Activated naive CD4-positive, alpha-beta T cell treated with anti-CD3 and anti-CD28 coated beads, Interleukin-2, amount 50 U/mL, for 24 hours (primary cell): ENCODE data around the gene ZAR1.

Experiments
- H3K27ac Mint-ChIP-seq: one replicate; pipeline ENCODE4 v1.8.0; 2021; ENCODE audit warnings: mild to moderate bottlenecking, mixed read lengths
- H3K27me3 Mint-ChIP-seq: one replicate; pipeline ENCODE4 v1.8.0; 2021; ENCODE audit warnings: mixed read lengths
- H3K36me3 Mint-ChIP-seq: one replicate; pipeline ENCODE4 v1.8.0; 2021; ENCODE audit warnings: mixed read lengths
- H3K4me1 Mint-ChIP-seq: one replicate; pipeline ENCODE4 v1.8.0; 2021; ENCODE audit warnings: mixed read lengths
- H3K4me3 Mint-ChIP-seq: one replicate; pipeline ENCODE4 v1.8.0; 2021; ENCODE audit warnings: mild to moderate bottlenecking, mixed read lengths
- H3K9me3 Mint-ChIP-seq: one replicate; pipeline ENCODE4 v1.8.0; 2021; ENCODE audit warnings: mixed read lengths

The ZAR1 gene

GRCh38 chr4:48478273-48478672 is 11.8 kb upstream of the ZAR1 start:
- H3K27ac Mint-ChIP-seq, result no peak overlapping the region

GRCh38 chr4:48481581-48481980 is 8.5 kb upstream of the ZAR1 start:
- Mint-ChIP-seq H3K27me3 (peaks cover 41% of the 10 kb centered on the region), H3K9me3 (no peaks in the 10 kb centered on the region), H3K4me3 (no peak overlapping the region), H3K36me3 (no peaks in the 10 kb centered on the region), H3K27ac (no peak overlapping the region), H3K4me1 (peaks cover 17% of the 10 kb centered on the region)

More at GRCh38 chr4:48478273-48478672, 11.8 kb upstream of the ZAR1 start:
- Mint-ChIP-seq H3K4me1 (peaks cover 5% of the 10 kb centered on the region), H3K9me3 (no peaks in the 10 kb centered on the region), H3K4me3 (no peak overlapping the region), H3K27me3 (peaks cover 23% of the 10 kb centered on the region), H3K36me3 (no peaks in the 10 kb centered on the region)

GRCh38 chr4:48483006-48483776 is 6.9 kb upstream of the ZAR1 start, which contains the start of gene SLC10A4:
SLC10A4 (plus strand) TSS chr4:48483343; CDS start chr4:48483562, 219 bp downstream.
- H3K36me3 Mint-ChIP-seq, result no peaks in the 10 kb centered on the region
- H3K4me3 Mint-ChIP-seq, result peak within 1 kb of the TSS; percentile 81
- H3K4me1 Mint-ChIP-seq, result peaks cover 17% of the 10 kb centered on the region
- H3K27ac Mint-ChIP-seq, result no peak within 1 kb of the TSS
- no peaks in the 10 kb centered on the region for H3K9me3 Mint-ChIP-seq
- H3K27me3 Mint-ChIP-seq, result peaks cover 50% of the 10 kb centered on the region

- Mint-ChIP-seq H3K27me3 (peaks cover 56% of the 10 kb centered on the region), H3K36me3 (no peaks in the 10 kb centered on the region), H3K27ac (no peak overlapping the region), H3K9me3 (no peaks in the 10 kb centered on the region), H3K4me3 (peak overlapping the region; percentile 81), H3K4me1 (peaks cover 17% of the 10 kb centered on the region)
Observed at GRCh38 chr4:48483777-48484493, 6.1 kb upstream of the ZAR1 start.

- H3K4me1 Mint-ChIP-seq, result peaks cover 17% of the 10 kb centered on the region
- peak overlapping the region; percentile 81 for H3K4me3 Mint-ChIP-seq
- peaks cover 60% of the 10 kb centered on the region for H3K27me3 Mint-ChIP-seq
- H3K36me3 Mint-ChIP-seq, result no peaks in the 10 kb centered on the region
- no peaks in the 10 kb centered on the region for H3K9me3 Mint-ChIP-seq
- H3K27ac Mint-ChIP-seq, result no peak overlapping the region
Observed at GRCh38 chr4:48484494-48485168, 5.4 kb upstream of the ZAR1 start.

GRCh38 chr4:48489683-48490011 is 405 bp upstream of the ZAR1 start:
- peaks cover 36% of the 10 kb centered on the region for H3K27me3 Mint-ChIP-seq

GRCh38 chr4:48490680-48491513 is 845 bp downstream of the ZAR1 start:
- H3K36me3 Mint-ChIP-seq, result no peaks in the 10 kb centered on the region
- no peaks in the 10 kb centered on the region for H3K4me1 Mint-ChIP-seq
- H3K27ac Mint-ChIP-seq, result no peak overlapping the region
- H3K9me3 Mint-ChIP-seq, result no peaks in the 10 kb centered on the region
- no peak overlapping the region for H3K4me3 Mint-ChIP-seq
- peaks cover 26% of the 10 kb centered on the region for H3K27me3 Mint-ChIP-seq

More at GRCh38 chr4:48489683-48490011, 405 bp upstream of the ZAR1 start:
- H3K9me3 Mint-ChIP-seq, result no peaks in the 10 kb centered on the region
- H3K36me3 Mint-ChIP-seq, result no peaks in the 10 kb centered on the region
- H3K4me3 Mint-ChIP-seq, result peak overlapping the region; percentile 59
- peaks cover 4% of the 10 kb centered on the region for H3K4me1 Mint-ChIP-seq
- no peak overlapping the region for H3K27ac Mint-ChIP-seq

- Mint-ChIP-seq H3K4me1 (no peaks in the 10 kb centered on the region), H3K36me3 (no peaks in the 10 kb centered on the region), H3K27me3 (peaks cover 25% of the 10 kb centered on the region), H3K27ac (no peak overlapping the region), H3K4me3 (no peak overlapping the region), H3K9me3 (no peaks in the 10 kb centered on the region)
Observed at GRCh38 chr4:48491514-48492176, 1.6 kb downstream of the ZAR1 start.

GRCh38 chr4:48493452-48494100 is 3.5 kb downstream of the ZAR1 start:
- no peak overlapping the region for H3K27ac Mint-ChIP-seq
- no peaks in the 10 kb centered on the region for H3K36me3 Mint-ChIP-seq
- no peaks in the 10 kb centered on the region for H3K9me3 Mint-ChIP-seq
- no peak overlapping the region for H3K4me3 Mint-ChIP-seq
- H3K27me3 Mint-ChIP-seq, result peaks cover 12% of the 10 kb centered on the region
- H3K4me1 Mint-ChIP-seq, result no peaks in the 10 kb centered on the region

GRCh38 chr4:48495941-48496340 is 5.9 kb downstream of the ZAR1 start:
- H3K4me1 Mint-ChIP-seq, result peaks cover 14% of the 10 kb centered on the region
- H3K36me3 Mint-ChIP-seq, result peaks cover 3% of the 10 kb centered on the region
- no peaks in the 10 kb centered on the region for H3K9me3 Mint-ChIP-seq
- peak overlapping the region; percentile 2 for H3K27ac Mint-ChIP-seq
- no peak overlapping the region for H3K4me3 Mint-ChIP-seq
- H3K27me3 Mint-ChIP-seq, result peaks cover 2% of the 10 kb centered on the region

GRCh38 chr4:48498895-48499294 is 8.8 kb downstream of the ZAR1 start:
- H3K4me1 Mint-ChIP-seq, result peaks cover 17% of the 10 kb centered on the region
- no peaks in the 10 kb centered on the region for H3K27me3 Mint-ChIP-seq
- H3K27ac Mint-ChIP-seq, result no peak overlapping the region
- H3K4me3 Mint-ChIP-seq, result no peak overlapping the region
- H3K36me3 Mint-ChIP-seq, result peaks cover 9% of the 10 kb centered on the region
- H3K9me3 Mint-ChIP-seq, result no peaks in the 10 kb centered on the region

- Mint-ChIP-seq H3K4me3 (no peak overlapping the region), H3K9me3 (no peaks in the 10 kb centered on the region), H3K36me3 (peaks cover 9% of the 10 kb centered on the region), H3K4me1 (peaks cover 17% of the 10 kb centered on the region), H3K27ac (peak overlapping the region; percentile 80), H3K27me3 (no peaks in the 10 kb centered on the region)
Observed at GRCh38 chr4:48499551-48500066, 9.6 kb downstream of the ZAR1 start.

- Mint-ChIP-seq H3K9me3 (no peaks in the 10 kb centered on the region), H3K4me3 (no peak overlapping the region), H3K36me3 (peaks cover 20% of the 10 kb centered on the region), H3K27ac (no peak overlapping the region), H3K4me1 (peaks cover 17% of the 10 kb centered on the region), H3K27me3 (no peaks in the 10 kb centered on the region)
Observed at GRCh38 chr4:48503233-48504025, 13.4 kb downstream of the ZAR1 start.

GRCh38 chr4:48504026-48504330 is 13.9 kb downstream of the ZAR1 start:
- peaks cover 20% of the 10 kb centered on the region for H3K36me3 Mint-ChIP-seq

More at GRCh38 chr4:48504026-48504330, 13.9 kb downstream of the ZAR1 start:
- Mint-ChIP-seq H3K9me3 (no peaks in the 10 kb centered on the region), H3K4me3 (no peak overlapping the region), H3K27me3 (no peaks in the 10 kb centered on the region), H3K4me1 (peaks cover 15% of the 10 kb centered on the region), H3K27ac (no peak overlapping the region)
